RPMI8226 (cell line): ENCODE measurements around the gene SMO.
"Not testable (repeated sequence)": the region's sequence is repeated elsewhere in the genome, so short reads cannot be mapped to it uniquely, and the experiment has no call there.

Experiments used
- DNase-seq: peaks from one replicate; pipeline ENCODE4 v3.0.0-alpha.2; 2015

Gene SMO

GRCh38 chr7:129209067-129209926 lies 20.9 kb downstream of the SMO start:
- DNase-seq: no peak

GRCh38 chr7:129210256-129210988 lies 22.0 kb downstream of the SMO start:
- peak; percentile 84 for DNase-seq

- no peak for DNase-seq
Observed at GRCh38 chr7:129210989-129211312, 22.5 kb downstream of the SMO start.

- no peak for DNase-seq
Observed at GRCh38 chr7:129212126-129212525, 23.7 kb downstream of the SMO start.

- DNase-seq: no peak
Observed at GRCh38 chr7:129212596-129212995, 24.2 kb downstream of the SMO start.

GRCh38 chr7:129213828-129214227 lies 25.4 kb downstream of the SMO start:
- DNase-seq: peak; percentile 45

GRCh38 chr7:129215691-129216090 lies 27.3 kb downstream of the SMO start:
- DNase-seq: not testable (repeated sequence)

- DNase-seq: not testable (repeated sequence)
Observed at GRCh38 chr7:129216101-129216715, 27.8 kb downstream of the SMO start.

- DNase-seq: not testable (repeated sequence)
Observed at GRCh38 chr7:129216821-129217416, 28.5 kb downstream of the SMO start.

GRCh38 chr7:129218514-129219062 lies 30.2 kb downstream of the SMO start:
- peak; percentile 84 for DNase-seq

GRCh38 chr7:129219166-129219565 lies 30.7 kb downstream of the SMO start:
- DNase-seq: not testable (repeated sequence)

- no peak for DNase-seq
Observed at GRCh38 chr7:129222064-129222463, 33.6 kb downstream of the SMO start.

- DNase-seq: peak; percentile 99
Observed at GRCh38 chr7:129224251-129225205, 36.1 kb downstream of the SMO start, which contains the start of gene AHCYL2. Gene AHCYL2 (plus strand): TSS chr7:129225030.

- DNase-seq: peak; percentile 72
Observed at GRCh38 chr7:129225206-129225930, 36.9 kb downstream of the SMO start.

- DNase-seq: no peak
Observed at GRCh38 chr7:129225931-129226572, 37.6 kb downstream of the SMO start.

GRCh38 chr7:129227646-129228578 lies 39.5 kb downstream of the SMO start:
- no peak for DNase-seq

GRCh38 chr7:129228633-129229032 lies 40.2 kb downstream of the SMO start:
- DNase-seq: no peak

- DNase-seq: no peak
Observed at GRCh38 chr7:129231666-129232065, 43.2 kb downstream of the SMO start.

- DNase-seq: peak; percentile 67
Observed at GRCh38 chr7:129238546-129238945, 50.1 kb downstream of the SMO start.
